UCSD-AML1 (cell line): Measurements from ENCODE around the gene USP24.
"Not testable (repeated sequence)": the region's sequence is repeated elsewhere in the genome, so short reads cannot be mapped to it uniquely, and the experiment has no call there.

Experiments
- DNase-seq: peaks from one replicate; lab custom pipeline; 2025; ENCODE audit not compliant: unreplicated experiment; lab: John Stamatoyannopoulos, UW

USP24 gene

DNA sequence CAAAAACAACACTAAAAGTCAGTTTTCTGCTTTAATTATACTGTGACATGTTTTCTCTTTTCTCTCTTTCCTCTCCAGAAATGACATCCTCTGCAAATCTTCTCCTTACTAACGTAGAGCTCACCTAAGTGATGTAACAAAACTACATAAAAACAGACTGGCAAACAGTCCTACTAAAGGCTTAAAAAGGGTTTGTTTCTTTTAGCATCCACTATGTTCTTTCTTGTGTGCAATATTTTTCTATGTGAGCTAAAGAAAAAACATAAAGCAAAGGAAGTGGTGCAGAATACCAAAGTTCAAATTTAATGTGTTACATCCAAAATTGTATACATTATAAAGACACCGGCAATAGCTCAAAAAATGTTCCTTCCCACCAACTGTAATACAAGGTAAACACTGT, 14.5 kb downstream of the USP24 start:
- DNase-seq = no peak

DNA sequence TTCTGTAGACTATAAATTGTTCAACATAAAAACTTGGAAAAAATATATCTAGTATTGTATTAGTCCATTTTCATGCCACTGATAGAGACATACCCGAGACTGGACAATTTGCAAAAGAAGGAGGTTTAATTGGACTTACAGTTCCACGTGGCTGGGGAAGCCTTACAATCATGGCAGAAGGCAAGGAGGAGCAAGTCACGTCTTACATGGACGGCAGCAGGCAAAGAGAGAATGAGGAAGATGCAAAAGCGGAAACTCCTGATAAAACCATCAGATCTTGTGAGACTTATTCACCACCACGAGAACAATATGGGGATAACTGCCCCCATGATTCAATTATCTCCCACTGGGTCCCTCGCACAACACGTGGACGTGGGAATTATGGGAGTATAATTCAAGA, 15.4 kb downstream of the USP24 start:
- not testable (repeated sequence) for DNase-seq

DNA sequence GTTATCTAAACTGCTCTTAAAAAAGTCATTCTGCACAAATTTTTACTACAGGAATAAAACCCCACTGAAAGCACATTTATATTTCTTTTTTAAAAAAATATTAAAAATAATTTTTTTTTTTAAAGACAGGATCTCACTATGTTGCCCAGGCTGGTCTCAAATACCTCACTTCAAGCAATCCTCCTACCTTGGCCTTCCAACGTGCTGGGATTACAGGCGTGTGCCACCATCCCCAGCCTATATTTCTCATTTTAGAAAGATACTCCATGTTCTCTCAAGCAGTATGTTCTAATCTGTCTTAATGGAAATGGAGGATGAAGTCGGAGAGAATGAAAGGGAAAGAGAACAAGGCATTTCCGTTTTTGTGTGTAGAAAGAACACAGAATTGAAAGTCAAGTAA, 17.1 kb downstream of the USP24 start:
- no peak for DNase-seq

DNA sequence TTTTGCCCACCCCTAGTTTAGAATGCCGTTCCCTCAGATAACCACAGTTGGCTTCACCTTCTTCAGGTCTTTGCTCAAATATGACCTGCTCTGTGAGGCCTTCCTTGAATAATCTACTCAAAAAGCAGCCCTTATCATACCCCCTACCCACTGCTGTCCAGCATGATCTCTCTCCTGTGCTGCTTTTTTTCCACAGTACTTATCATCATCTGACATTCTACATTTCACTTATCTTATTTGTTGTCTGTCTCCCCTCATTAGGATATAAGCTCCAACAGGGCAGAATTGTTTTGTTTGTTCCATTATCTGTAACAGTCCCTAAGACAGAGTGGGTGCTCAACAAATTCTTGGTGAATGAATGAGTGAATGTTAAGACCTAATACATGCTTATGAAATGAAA, 18.1 kb downstream of the USP24 start:
- DNase-seq = no peak

GRCh38 chr1:55196433-55197035, 18.6 kb downstream of the USP24 start:
- DNase-seq = no peak

- DNase-seq = no peak
Observed at GRCh38 chr1:55195521-55196233, 19.5 kb downstream of the USP24 start.

DNA sequence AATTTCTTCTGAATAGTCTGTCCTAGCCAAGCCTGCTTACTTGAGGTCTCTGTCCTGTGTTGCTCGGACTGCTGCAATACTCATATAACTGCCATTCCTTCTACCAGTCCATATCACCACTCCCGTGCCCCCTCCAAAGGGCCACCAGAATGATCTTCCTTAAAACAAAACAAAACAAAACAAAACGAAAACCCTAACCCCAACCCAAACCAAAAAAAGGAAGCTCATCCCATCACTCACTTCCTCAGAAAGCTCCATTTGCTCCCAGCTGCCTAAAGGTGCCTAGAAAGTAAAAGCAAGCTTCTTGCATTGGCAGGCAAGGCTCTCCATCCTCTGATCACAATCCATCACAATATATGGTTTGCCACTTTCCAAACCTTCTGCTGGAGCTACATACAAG, 20.3 kb downstream of the USP24 start:
- no peak for DNase-seq

DNA sequence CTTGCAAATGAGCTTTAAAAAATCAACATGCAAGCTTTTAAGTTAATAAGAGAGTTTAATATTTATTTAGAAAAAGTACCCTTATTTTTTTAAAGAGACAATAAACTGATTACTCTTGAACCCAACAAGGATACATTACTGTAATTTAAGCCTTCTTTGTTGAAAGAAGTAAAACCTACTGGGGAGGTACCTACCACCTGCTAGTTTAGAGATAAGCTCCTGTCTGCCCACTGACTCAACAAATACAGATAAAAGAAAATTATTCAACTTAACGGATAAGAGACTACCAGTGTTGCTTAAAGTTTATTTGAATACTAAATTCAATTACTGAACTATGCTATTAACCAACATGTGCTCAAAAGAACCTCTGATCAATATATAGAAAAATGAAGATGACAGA, 23.1 kb downstream of the USP24 start:
- DNase-seq = no peak

DNA sequence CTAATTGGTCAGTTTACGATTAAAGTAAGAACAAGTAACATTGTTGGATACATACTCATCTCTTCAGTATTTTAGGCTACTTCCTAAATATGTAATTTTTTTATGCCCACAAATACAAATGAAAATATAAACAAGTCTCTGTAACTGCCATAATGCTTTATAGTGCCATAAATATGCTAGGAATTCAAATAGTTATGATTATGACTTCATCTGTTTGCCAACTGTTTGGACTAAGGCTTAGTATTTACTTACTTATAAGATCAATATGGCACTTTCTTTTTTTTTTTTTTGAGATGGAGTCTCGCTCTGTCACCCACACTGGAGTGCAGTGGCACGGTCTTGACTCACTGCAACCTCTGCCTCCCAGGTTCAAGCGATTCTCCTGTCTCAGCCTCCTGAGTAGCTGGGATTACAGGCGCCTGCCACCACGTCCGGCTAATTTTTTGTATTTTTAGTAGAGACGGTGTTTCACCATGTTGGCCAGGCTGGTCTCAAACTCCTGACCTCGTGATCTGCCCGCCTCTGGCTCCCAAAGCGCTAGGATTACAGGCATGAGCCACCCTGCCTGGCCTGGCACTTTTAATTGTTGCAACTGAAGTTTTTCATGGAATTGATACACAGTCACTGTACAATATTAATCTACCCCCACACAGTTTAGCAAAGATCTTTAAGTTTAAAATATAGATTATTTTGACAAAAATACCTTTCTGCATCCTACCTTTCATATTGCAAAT, 23.8 kb downstream of the USP24 start:
- DNase-seq = not testable (repeated sequence)

GRCh38 chr1:55190109-55190508, 25.1 kb downstream of the USP24 start:
- DNase-seq = no peak

GRCh38 chr1:55188909-55189308, 26.3 kb downstream of the USP24 start:
- DNase-seq = no peak

- DNase-seq = no peak
Observed at GRCh38 chr1:55185832-55186231, 29.3 kb downstream of the USP24 start.

DNA sequence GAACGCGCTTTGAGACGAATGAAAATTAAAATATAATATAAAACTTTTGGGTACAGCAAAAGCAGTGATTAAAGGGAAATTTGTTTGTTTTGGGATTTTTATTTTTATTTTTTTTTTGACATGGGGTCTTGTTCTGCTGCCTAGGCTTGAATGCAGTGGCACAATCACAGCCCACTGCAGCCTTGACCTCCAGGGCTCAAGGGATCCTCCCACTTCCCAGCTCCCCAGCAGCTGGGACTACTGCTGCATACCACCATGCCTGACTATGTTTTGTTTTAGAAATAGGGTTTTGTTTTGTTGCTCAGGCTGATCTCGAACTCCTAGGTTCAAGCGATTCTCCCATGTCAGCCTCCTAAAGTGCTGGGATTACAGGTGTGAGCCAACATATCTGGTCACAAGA, 30.3 kb downstream of the USP24 start:
- no peak for DNase-seq

GRCh38 chr1:55181666-55182065, 33.5 kb downstream of the USP24 start:
- DNase-seq = no peak

- DNase-seq = no peak
Observed at GRCh38 chr1:55180075-55180670, 35.0 kb downstream of the USP24 start.

- no peak for DNase-seq
Observed at GRCh38 chr1:55179177-55179835, 35.9 kb downstream of the USP24 start.

DNA sequence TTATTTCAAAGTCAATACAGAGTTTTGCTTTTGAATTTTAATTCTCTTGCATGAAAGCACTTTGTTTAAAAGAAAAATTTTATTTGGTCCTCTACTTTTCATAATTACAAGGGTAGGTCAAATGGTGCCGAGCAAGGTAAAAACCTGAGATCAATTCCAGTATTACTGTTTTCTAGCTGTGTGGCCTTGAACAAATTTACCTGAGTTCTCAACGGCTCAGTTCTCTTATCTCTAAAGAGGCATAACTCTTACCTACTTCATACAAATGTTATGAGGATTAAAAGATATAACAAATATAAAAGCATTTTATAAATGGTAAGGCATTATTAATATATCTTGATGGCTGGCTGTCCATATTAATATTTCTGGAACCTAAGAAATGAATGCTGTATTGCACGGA, 42.5 kb downstream of the USP24 start:
- DNase-seq = no peak

DNA sequence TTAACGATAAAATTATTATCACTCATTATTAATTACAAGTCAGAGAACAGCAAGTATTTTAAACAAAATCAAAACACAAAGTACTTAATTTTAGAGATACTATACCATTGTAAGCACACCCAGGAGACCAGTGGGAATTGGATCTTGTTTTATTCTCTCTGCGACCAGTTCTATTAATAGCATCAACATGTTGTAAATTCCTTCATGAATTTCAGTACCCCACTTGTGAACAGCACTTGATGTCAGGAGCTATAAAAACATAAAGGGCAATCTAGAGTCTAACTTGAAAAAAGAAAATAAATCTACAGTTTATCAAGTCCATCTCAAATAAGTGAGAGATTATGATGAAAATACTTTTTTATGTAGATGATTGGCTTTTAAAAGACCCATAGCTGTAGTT, 42.9 kb downstream of the USP24 start:
- DNase-seq = no peak

DNA sequence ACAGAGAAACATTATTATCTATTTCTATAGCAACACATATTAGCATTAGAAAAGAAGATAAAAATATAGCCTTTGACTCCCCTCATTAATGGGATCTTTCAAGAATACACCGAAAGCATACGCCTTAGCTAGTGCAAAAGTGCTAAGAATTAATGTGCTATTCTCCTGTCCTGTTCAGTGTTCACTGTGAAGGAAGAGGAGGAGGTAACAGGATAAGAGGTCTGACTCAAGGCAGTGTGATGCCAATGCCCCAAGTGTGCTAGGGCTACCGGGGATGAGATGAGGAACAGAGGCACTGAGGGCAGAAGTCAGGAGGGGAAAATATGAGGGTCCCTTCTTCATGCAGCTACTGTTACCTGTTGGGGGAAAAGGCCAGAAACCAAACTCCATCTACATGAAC, 43.5 kb downstream of the USP24 start:
- no peak for DNase-seq

DNA sequence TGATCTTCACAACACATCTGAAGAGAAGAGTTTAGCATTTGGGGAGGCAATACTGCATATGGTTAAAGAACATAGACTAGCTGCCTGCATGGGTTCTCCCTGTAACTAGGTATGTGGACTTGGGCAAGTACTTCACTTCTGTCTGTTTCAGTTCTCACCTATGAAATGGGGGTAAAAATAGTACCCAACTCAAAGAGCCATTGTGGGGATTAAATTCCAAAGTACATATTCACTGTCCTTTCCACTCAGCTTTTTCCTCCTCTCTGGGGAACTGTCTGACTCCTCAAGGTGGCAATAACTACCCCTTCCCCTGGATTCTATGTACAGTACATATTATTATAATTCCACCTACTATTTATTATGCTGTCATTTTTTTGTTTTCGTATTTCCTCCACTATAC, 44.7 kb downstream of the USP24 start:
- DNase-seq = no peak

DNA sequence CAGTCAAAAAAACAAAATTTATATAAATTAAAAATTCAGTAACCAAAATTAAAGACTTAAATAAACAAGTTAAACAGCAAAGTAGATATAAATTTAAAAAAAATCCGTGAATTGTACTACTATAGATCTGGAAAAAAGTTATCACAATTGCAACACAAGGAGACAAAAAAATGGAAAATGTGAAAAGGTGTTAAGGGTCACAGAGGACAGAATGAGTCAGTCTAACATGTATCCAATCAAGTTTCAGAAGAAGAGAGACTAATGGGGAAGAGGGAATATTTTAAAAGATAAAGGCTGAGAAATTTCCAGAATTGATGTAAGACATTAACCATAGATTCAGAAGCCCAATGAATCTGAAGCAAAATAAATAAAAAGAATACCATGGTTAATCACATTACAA, 46.0 kb downstream of the USP24 start:
- DNase-seq = no peak
